GM18505 (cell line): Measurements from ENCODE around the gene ZNF597.

Experiments
- ATAC-seq: cut with Tn5 transposase; IDR thresholded peaks from one replicate; pipeline ENCODE4 v1.9.1; 2021; ENCODE audit not compliant: unreplicated experiment
- POLR2A ChIP-seq: IDR thresholded peaks from 4 replicates; pipeline ENCODE4 v1.6.1; 2011; ENCODE audit warnings: borderline replicate concordance; ENCODE audit not compliant: insufficient read depth, insufficient read length; ENCODE audit errors: extremely low read depth

ZNF597 gene

GRCh38 chr16:3470723-3471122, 27.4 kb upstream of the ZNF597 start:
- ATAC-seq = no peak
- no peak for TF ChIP-seq POLR2A

- ATAC-seq = no peak
- no peak for TF ChIP-seq POLR2A
These were observed 26.4 kb upstream of the ZNF597 start for GRCh38 chr16:3469736-3470135.

- no peak for TF ChIP-seq POLR2A
These were observed 25.2 kb upstream of the ZNF597 start for GRCh38 chr16:3468501-3468900.

GRCh38 chr16:3467921-3468320, 24.6 kb upstream of the ZNF597 start:
- no peak for ATAC-seq
- TF ChIP-seq POLR2A = no peak

More at GRCh38 chr16:3468501-3468900, 25.2 kb upstream of the ZNF597 start:
- no peak for ATAC-seq

- ATAC-seq = no peak
- no peak for TF ChIP-seq POLR2A
These were observed 23.9 kb upstream of the ZNF597 start for GRCh38 chr16:3467182-3467581.

- no peak for TF ChIP-seq POLR2A
- ATAC-seq = no peak
These were observed 22.7 kb upstream of the ZNF597 start for GRCh38 chr16:3465911-3466584.

- no peak for TF ChIP-seq POLR2A
- ATAC-seq = no peak
These were observed 22.0 kb upstream of the ZNF597 start for GRCh38 chr16:3465301-3465700.

GRCh38 chr16:3461151-3461550, 17.8 kb upstream of the ZNF597 start:
- no peak for ATAC-seq
- TF ChIP-seq POLR2A = no peak

GRCh38 chr16:3460585-3460984, 17.3 kb upstream of the ZNF597 start:
- no peak for TF ChIP-seq POLR2A
- no peak for ATAC-seq

- ATAC-seq = no peak
- no peak for TF ChIP-seq POLR2A
These were observed 16.8 kb upstream of the ZNF597 start for GRCh38 chr16:3460121-3460520.

- no peak for TF ChIP-seq POLR2A
- ATAC-seq = no peak
These were observed 16.2 kb upstream of the ZNF597 start for GRCh38 chr16:3459401-3460090.

- TF ChIP-seq POLR2A = no peak
- no peak for ATAC-seq
These were observed 15.6 kb upstream of the ZNF597 start for GRCh38 chr16:3458852-3459361.

GRCh38 chr16:3458278-3458851, 15.1 kb upstream of the ZNF597 start:
- ATAC-seq = peak; percentile 22
- no peak for TF ChIP-seq POLR2A
